Breast epithelium (tissue), 4 donors: ENCODE measurements around the gene CA10. TPM values are rescaled to one million over a fixed set of nuclear protein-coding genes. Genes with fewer than 3 reads are reported as not detected.

Experiments
- DNase-seq, 2 donors: peaks; one replicate each; pipeline ENCODE4 v3.0.0-alpha.2; 2019; ENCODE audit warnings: low spot score in 2 of 2
- H3K27ac ChIP-seq, 2 donors: fragments of 200-600 bp; sonication (generic) in 1 of 2; one replicate each; pipeline ENCODE4 v1.5.1; 2016 to 2019; ENCODE audit warnings: mild to moderate bottlenecking in 1 of 2
- H3K27me3 ChIP-seq, 2 donors: fragments of 200-600 bp; sonication (generic) in 1 of 2; one replicate each; pipeline versions ENCODE4 v1.5.1 to v1.6.0; 2017 to 2019; ENCODE audit warnings: control low read depth in 1 of 2, mild to moderate bottlenecking in 1 of 2
- H3K36me3 ChIP-seq: fragments of 200-600 bp; one replicate; pipeline ENCODE4 v1.5.1; 2019
- H3K4me1 ChIP-seq, 2 donors: fragments of 200-600 bp; sonication (generic); one replicate each; pipeline ENCODE4 v1.5.1; 2016 to 2019; ENCODE audit warnings: control low read depth in 1 of 2
- H3K4me3 ChIP-seq, 3 donors: fragments of 200-600 bp; sonication (generic); 1 replicate in 2 of 3; 2 replicates in 1 of 3; pipeline ENCODE4 v1.5.1; 2016 to 2019; ENCODE audit warnings: mild to moderate bottlenecking in 3 of 3, moderate library complexity in 2 of 3
- H3K9me3 ChIP-seq, 2 donors: fragments of 200-600 bp; sonication (generic) in 1 of 2; one replicate each; pipeline ENCODE4 v1.5.1; 2016 to 2019; ENCODE audit warnings: control low read depth in 1 of 2
- CTCF ChIP-seq, 3 donors: fragments of 450-650 bp; IDR thresholded peaks; one replicate each; pipeline ENCODE4 v1.5.1; 2016 to 2017; ENCODE audit warnings: antibody characterized with exemption in 3 of 3, mild to moderate bottlenecking in 3 of 3, moderate library complexity in 3 of 3
- POLR2A ChIP-seq: fragments of 450-650 bp; IDR thresholded peaks from one replicate; pipeline ENCODE4 v1.6.1; 2016; ENCODE audit warnings: antibody characterized with exemption, mild to moderate bottlenecking, moderate library complexity
- POLR2AphosphoS5 ChIP-seq, 3 donors: sonication (generic); formaldehyde crosslinking; IDR thresholded peaks; one replicate each; pipeline ENCODE4 v1.6.1; 2017; ENCODE audit warnings: antibody characterized with exemption in 3 of 3
- intact Hi-C: fragments of 100-400 bp; cut with DNase I; formaldehyde crosslinking; loops from one replicate; pipeline ENCODE4 v1.15.1; 2023; ENCODE audit warnings: low total_unique reads
- total RNA-seq, 3 donors: library from RNA; depleted of rRNA; stranded (reverse); fragments of >200 nt; gene quantifications; one replicate each; pipeline ENCODE4 v1.1.0, GENCODE V29; 2016

CA10 gene
- total RNA-seq, 3 donors from 2014 or later: not detected

GRCh38 chr17:51912939-51913338, 245.6 kb downstream of the CA10 start:
- no peak overlapping the region for H3K4me3 ChIP-seq
- no peak overlapping the region for H3K27ac ChIP-seq
- H3K27me3 ChIP-seq: peaks cover 0 to 15% of the 10 kb centered on the region in 2 donors
- H3K36me3 ChIP-seq: no peaks in the 10 kb centered on the region
- intact Hi-C loops: no loop called here
- no peak for DNase-seq
- no peaks in the 10 kb centered on the region for H3K9me3 ChIP-seq
- H3K4me1 ChIP-seq: no peaks in the 10 kb centered on the region
- TF ChIP-seq POLR2AphosphoS5 (IDR thresholded peaks at IDR 0.05) (no peak), CTCF (IDR thresholded peaks at IDR 0.05) (no peak), POLR2A (no peak)

GRCh38 chr17:51911237-51911636, 247.3 kb downstream of the CA10 start:
- no peaks in the 10 kb centered on the region for H3K4me1 ChIP-seq
- H3K27me3 ChIP-seq: peaks cover 0 to 19% of the 10 kb centered on the region in 2 donors
- H3K4me3 ChIP-seq: no peak overlapping the region
- intact Hi-C loops: no loop called here
- no peak for DNase-seq
- no peak for TF ChIP-seq POLR2AphosphoS5 (IDR thresholded peaks at IDR 0.05)
- TF ChIP-seq CTCF (IDR thresholded peaks at IDR 0.05): no peak
- TF ChIP-seq POLR2A: no peak
- no peak overlapping the region for H3K27ac ChIP-seq
- H3K36me3 ChIP-seq: no peaks in the 10 kb centered on the region
- no peaks in the 10 kb centered on the region for H3K9me3 ChIP-seq

- Histone ChIP-seq H3K4me1 (no peaks in the 10 kb centered on the region), H3K9me3 (no peaks in the 10 kb centered on the region), H3K4me3 (no peak overlapping the region), H3K36me3 (no peaks in the 10 kb centered on the region), H3K27me3 (peaks cover 0 to 15% of the 10 kb centered on the region in 2 donors), H3K27ac (no peak overlapping the region)
- no peak for DNase-seq
- intact Hi-C loops: no loop called here
- TF ChIP-seq CTCF (IDR thresholded peaks at IDR 0.05) (no peak), POLR2AphosphoS5 (IDR thresholded peaks at IDR 0.05) (no peak), POLR2A (no peak)
Observed at GRCh38 chr17:51909971-51910370, 248.5 kb downstream of the CA10 start.

GRCh38 chr17:51908841-51909537, 249.5 kb downstream of the CA10 start:
- intact Hi-C loops: no loop called here
- Histone ChIP-seq H3K27ac (no peak overlapping the region), H3K27me3 (peaks cover 0 to 15% of the 10 kb centered on the region in 2 donors), H3K9me3 (no peaks in the 10 kb centered on the region), H3K4me1 (no peaks in the 10 kb centered on the region), H3K4me3 (no peak overlapping the region), H3K36me3 (no peaks in the 10 kb centered on the region)
- DNase-seq: no peak
- TF ChIP-seq POLR2AphosphoS5 (IDR thresholded peaks at IDR 0.05) (no peak), CTCF (IDR thresholded peaks at IDR 0.05) (no peak), POLR2A (no peak)

- H3K27ac ChIP-seq: no peak overlapping the region
- intact Hi-C loops: no loop called here
- H3K4me3 ChIP-seq: no peak overlapping the region
- DNase-seq: no peak
- H3K4me1 ChIP-seq: no peaks in the 10 kb centered on the region
- peaks cover 0 to 11% of the 10 kb centered on the region in 2 donors for H3K27me3 ChIP-seq
- H3K36me3 ChIP-seq: no peaks in the 10 kb centered on the region
- no peaks in the 10 kb centered on the region for H3K9me3 ChIP-seq
- TF ChIP-seq CTCF (IDR thresholded peaks at IDR 0.05) (no peak), POLR2AphosphoS5 (IDR thresholded peaks at IDR 0.05) (no peak), POLR2A (no peak)
Observed at GRCh38 chr17:51907041-51907440, 251.5 kb downstream of the CA10 start.
